NB4 (cell line): ENCODE results near the gene NHLRC4.

Experiments used
- CTCF ChIP-seq: IDR thresholded peaks from one replicate; pipeline ENCODE4 v1.5.1; 2012; ENCODE audit warnings: low read depth, low read length
- MAX ChIP-seq: IDR thresholded peaks from 2 replicates; pipeline ENCODE4 v1.6.1; 2011; ENCODE audit warnings: low read depth, low read length
- MYC ChIP-seq: IDR thresholded peaks from 2 replicates; pipeline ENCODE4 v1.6.1; 2011; ENCODE audit warnings: low read depth, low read length
- POLR2A ChIP-seq: IDR thresholded peaks from 2 replicates; pipeline ENCODE4 v1.6.1; 2011; ENCODE audit warnings: mild to moderate bottlenecking; ENCODE audit not compliant: insufficient read length; ENCODE audit errors: extremely low read depth

GRCh38 chr16:582614-583331 is 16.0 kb downstream of the NHLRC4 start:
- TF ChIP-seq CTCF (no peak), POLR2A (no peak), MYC (no peak), MAX (no peak)
